Myocyte (in vitro differentiated cells): ENCODE results near the gene SORBS1. TPM values are rescaled to one million over a fixed set of nuclear protein-coding genes. Genes with fewer than 3 reads are reported as not detected.
"Not testable (repeated sequence)": the region's sequence is repeated elsewhere in the genome, so short reads cannot be mapped to it uniquely, and the experiment has no call there.

Experiments used
- DNase-seq: peaks from one replicate; pipeline ENCODE4 v3.0.0-alpha.2; 2012; ENCODE audit warnings: low read depth
- total RNA-seq: library from RNA; depleted of rRNA; stranded (reverse); fragments of >200 nt; gene quantifications from 2 replicates; pipeline ENCODE4 v1.2.3, GENCODE V29; 2014

The SORBS1 gene
- total RNA-seq, 1 donor from 2014 or later: 112 TPM

DNA sequence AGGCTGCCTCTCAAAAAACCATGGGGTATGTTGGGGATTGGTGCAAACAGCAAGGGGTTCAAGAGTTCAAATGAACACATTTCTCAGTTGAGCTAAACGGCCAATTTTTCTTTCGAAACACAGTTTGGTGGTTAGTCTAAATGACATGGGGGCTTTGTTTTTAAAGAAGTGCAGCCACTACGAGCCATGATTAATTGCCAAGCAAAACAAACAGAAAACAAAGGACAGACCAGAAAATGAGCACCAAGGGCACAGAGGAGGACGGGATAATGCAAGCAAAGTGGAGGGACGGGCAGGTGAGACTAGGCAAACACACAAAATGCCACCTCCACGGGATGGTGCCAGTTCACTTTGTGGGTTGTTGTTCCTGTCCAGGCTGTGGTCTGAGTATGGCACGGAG is 205.9 kb downstream of the SORBS1 start:
- no peak for DNase-seq

DNA sequence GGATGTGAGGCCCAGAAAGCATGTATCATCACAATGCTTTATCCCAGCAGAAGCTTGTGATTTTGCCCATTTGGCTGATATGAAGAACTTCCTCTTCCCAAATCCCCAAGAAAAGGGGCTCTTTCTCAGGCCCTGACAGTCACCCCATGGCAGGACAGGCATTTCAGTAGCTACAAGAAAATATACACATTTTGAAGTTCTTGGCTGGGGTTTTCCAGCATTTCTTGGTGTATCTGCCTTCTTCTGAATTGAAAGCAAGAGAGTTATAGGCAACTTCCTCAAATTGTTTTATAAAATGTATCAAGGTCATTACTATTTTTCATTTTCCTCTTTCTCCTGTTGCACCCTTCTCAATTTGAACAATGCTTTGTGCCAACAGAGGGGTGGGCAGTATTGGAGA is 207.1 kb downstream of the SORBS1 start:
- DNase-seq: no peak

DNA sequence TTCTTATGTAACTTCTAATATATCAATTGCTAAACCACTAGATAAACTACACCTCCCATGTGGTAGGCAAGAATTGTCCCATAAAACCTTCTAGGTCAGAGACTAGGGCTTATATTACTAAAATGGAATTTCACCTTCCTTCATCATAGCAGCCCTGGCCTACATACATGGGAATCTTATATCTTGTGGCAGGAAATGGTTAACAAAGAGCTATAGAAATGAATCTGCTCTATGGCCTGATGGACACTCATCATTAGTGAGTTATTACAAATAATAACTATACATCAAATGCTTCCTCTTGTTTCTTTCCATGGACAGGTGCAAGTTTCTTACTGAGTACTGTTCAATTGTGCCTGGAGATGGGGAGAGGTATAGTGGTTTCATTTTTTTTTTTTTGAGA is 208.0 kb downstream of the SORBS1 start:
- no peak for DNase-seq

DNA sequence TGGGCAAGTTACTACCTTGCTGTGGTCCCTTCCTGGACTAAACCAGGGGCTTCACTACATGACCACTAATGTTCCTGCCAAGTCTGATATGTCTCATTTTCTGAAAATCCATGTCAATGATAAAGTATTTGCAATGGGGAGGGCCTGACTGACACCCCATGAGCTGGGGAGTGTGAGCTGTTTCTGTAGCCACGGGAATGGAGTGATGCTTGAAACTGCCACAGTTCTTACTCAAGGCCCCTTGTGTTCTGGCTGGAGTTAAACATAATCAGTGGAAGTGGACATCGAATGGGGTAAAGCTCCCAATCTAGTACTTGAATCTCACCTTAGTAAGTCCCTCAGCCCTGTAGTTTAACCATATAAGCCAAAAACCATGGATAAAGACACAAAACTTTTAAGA is 208.5 kb downstream of the SORBS1 start:
- no peak for DNase-seq

DNA sequence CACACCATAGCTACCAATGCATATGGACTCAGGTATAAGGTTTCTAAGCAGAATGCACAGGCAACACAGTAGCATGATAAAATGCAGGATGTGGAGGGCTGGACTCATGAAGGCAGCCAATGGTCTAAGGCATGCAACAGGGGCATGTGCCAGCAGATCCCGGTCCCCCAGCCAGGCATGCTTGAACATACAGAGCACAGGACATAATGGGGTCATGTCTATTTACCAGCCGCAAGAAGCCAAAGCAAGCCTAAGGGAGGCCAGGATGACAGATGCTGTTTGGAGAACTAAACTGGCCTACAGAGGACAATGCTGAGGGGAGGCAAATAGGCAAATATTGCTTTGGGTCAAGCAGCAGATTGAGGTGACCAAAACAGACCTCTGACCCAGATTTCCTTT is 210.3 kb downstream of the SORBS1 start:
- DNase-seq: no peak

DNA sequence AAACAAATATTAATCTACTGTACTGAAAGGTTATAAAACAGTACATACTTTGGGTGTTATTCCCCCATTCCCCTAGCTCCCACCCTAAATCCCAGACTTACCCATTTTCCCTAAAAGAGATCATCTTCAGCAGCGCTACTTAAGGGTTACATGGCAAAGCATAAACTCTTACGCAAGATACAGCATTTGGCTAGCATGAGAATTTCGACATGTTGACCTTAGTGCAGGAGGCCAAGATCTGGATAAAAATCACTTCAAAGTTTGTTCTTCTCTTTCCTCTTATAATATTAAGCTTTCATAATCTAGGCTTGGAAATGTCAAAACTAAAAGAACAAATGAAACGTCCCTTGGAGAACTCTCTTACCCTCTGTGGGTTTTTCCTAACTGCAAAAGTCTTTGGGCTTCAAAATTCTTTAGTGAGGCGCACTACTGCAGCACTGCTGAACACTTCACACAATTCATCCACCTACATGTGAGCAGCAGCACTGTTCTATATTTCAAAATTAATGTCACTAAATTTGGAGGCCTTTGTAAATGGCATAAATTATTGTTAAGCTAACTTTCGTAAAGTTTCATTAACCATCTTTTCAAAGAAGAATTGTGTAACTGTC is 210.8 kb downstream of the SORBS1 start:
- no peak for DNase-seq

DNA sequence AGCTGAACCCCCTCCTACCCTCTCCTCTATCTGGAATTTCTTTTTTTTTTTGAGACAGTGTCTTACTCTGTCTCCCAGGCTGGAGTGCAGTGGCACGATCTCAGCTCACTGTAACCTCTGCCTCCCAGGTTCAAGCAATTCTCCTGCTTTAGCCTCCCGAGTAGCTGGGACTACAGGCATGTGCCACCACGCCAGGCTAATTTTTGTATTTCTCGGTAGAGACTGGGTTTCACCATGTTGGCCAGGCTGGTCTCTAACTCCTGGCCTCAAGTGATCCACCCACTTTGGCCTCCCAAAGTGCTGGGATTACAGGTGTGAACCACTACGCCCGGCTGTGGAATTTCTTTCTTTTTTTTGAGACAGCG is 213.8 kb downstream of the SORBS1 start:
- DNase-seq: not testable (repeated sequence)

DNA sequence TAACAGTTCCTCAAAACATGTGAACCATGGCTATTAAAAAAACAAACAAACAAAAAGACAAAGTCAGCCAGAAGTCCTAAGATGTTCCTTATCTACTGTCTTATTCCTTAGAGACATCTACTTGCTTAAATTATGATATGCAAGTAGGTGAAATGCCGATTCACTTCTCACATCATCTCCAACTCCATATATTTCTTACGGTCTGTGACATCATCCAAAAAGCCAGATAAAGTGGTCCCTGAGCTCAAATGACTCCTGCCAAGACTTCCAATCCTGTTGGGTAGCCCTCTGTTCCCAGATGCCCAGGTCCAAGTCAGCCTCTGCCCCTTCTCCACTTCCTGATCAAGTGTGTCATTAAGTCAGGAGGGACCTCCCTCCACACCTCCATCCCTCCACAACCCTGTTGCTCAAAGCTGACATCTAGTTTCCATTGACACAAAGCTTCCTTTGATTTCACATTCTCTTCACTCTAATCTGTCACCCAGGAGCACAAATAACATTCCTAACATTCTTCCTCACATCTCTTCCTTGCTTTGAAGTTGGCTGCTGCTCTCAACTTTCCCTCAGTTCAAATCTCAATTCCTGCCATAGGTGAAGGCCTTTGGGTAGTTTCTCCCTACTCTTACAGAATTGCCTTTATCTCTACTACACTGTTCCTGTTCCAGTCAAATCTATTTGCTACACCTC is 214.3 kb downstream of the SORBS1 start:
- DNase-seq: no peak

DNA sequence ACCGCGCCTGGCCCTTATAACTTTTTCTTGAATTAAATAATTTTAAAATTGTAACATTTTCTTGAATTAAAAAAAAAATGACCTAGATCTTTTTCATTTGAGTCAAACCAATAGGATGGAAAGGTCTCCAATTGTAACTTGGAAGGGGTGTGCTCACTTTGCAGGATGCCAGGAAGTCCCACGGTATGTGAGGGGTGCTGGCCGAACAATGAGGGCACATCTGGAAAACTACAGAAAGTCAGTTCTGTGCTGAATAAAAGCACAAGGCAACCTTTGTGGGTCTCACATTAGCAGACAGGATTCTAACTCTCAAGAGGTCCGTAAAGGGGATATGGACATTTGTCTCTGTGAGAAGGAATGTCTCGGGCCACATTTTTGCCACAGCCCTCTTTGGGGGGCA is 217.6 kb downstream of the SORBS1 start:
- DNase-seq: no peak

DNA sequence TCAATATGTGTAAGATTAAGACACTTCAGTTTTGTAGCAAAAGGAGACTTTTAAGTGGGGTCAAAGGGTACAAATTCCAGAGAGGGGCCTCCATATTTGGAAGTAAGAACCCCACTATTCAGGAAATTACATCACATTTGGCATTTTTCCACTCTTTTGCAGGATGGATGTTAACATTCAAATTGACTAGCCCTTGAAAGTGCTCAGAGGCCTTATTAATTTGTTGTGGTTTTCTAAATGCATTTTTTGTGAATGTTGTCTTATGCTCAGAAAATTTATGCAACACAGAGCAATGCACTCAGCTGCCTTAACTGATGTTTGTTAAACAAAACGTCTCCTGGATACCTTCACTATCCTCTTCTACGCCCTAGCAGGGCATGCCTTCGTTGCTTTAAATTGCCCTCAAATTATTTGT is 219.4 kb downstream of the SORBS1 start:
- no peak for DNase-seq

DNA sequence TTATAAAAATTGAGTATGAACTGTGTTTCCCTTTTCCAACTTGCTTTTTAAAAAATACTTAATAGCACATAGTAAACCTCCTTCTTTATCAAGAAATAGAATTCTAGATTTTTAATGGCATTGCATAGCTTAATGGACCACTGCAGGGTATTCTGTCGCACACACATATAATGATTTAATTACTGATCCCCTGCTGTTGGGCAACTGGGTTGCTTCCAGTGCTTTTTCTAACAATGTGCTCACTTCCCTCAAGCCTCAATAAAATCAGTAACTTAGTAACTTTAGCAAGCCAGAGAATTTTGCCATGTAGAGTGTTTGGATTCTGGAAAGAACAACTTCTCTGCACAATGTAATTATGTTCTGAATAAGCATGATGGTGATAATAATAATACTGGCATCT is 221.3 kb downstream of the SORBS1 start:
- no peak for DNase-seq

DNA sequence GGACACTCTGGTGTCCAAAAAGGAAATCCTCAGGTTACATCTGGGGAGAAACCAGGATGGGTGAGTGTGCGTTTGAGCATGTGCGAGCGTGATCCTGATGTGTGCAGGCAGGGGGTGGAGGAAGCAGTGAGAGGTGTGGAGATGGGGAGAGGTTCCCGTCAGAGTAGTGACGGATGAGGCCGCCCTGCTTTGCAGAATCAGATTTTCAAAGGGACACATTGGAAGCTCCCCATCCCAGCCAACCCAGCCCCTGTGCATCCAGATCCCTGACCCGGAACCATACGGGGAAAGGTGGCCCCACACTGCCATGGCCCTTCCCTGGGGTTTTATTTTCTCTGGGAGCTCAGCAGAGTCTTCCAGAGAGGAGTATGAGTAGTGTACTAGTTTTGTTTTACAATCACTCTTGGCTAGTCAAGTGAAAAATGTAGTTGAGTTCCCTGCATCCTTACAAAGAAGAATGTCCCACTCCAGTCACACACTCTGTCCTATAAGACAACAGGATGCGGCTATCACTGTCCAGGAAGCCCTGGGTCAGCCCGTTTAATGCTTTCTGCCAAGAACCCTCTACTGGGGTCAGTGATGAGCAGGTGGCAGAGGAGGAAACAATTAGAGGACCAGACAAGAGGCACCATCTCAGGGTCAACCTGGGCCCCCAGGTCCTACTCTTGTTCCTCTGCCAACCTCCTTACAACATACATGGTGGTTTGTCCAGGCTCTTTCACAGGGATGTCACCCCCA is 223.6 kb downstream of the SORBS1 start:
- DNase-seq: no peak

DNA sequence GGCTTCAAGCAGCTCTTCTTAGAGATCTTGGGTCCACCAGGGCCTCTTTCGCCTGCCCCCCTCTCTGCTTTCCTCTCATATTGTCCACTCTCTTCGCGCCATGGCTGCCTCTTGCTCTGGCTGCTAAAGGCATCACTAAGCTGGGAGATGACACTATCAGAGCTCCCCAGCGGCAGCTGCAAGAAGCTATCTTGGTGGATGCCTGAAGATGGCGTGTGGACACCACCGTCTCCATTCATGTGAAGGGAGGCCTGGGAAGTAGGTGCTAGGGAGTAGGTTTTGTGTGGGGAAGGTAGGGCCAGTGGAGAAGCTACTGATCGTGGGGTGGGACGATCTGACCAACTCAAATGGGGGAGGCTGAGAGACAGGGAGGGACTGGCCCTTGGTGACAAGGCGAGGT is 224.5 kb downstream of the SORBS1 start:
- no peak for DNase-seq

DNA sequence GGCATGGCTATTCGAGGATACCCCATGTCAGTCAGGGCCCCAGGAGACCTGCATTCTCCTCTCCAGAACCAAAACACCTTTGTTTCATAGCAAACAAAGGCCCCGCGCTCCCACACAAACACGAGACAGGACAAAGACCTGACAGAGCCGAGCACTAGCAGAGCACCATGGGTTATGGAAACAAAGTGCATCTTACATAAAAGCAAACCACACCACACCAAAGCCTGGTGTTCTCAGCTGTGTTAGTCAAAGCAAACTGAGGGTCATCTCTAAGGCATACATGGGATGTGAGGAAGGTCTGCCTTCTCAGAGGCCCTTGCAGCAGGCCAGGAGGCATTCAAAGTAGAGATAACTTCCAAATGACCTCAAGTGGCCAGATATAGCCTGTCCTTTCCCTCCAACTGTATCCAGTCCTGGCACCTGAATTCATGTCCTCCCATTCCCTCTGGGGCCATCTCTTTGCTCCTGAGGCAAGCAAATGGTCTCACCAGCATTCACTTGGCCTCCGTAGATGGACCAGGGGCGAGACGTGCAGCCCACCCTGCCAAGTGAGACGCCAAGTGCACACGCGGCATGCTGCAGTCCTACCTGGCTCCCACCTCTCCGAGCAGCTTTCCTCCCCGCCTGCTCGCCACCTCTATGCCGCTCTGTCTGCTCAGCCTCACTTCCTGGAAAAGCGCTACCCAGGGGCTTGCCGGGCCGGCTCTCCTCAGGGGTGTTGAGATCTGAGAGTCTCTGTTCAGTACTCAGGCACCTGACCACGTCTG is 225.1 kb downstream of the SORBS1 start:
- no peak for DNase-seq

DNA sequence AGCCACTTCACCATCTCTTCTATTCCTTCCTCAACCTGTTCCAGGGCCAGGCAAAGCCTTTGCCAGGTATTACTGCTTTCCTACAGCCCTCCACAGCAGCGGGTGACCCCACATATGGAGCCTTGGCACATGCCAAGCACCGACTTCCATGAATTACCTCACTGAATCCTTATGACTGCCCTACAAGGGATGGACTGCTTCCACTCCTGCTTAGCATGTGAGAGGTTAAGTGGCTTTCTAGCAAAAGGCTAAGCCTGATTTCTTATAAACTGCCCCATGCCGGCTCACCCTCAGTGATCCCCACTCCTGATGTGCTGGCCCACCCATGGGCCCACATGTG is 226.4 kb downstream of the SORBS1 start:
- DNase-seq: no peak

DNA sequence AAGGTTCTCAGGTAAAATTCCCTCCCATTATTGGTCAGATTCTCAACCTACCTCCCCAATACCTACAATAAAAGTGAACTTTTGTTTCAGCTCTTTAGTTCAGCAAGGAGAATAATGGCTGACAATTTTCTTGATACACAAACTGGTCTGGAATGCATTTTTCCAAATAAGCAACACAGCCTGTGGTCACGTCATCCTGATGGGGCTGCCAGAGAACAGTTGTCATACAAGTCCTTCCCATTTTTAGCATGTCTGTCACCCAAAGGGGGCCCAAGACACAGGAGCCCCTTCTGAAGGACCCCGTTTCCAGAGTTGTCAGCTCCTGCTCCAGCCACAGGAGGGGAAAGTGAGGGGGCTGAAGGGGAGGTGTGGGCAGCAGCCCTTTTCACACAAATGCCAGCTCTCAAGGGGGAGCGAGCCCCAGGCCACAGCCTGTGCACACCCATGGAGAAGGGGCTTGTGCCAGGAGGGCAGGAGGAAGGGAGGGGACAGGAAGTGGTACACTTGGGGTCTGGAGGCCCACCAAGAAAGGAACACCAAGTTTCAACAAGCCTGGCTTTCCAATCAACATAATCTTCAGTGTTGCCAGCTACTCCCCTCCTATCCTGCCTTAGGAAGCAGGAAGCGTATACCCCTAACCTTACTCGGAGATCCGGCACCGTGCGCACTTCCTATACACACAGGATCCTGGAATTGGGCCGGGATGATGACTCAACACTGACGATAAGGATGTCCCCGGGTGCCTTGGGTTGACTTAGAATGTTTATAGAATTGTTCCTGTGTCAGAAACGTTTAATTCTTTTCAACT is 227.0 kb downstream of the SORBS1 start:
- peak; percentile 72 for DNase-seq

DNA sequence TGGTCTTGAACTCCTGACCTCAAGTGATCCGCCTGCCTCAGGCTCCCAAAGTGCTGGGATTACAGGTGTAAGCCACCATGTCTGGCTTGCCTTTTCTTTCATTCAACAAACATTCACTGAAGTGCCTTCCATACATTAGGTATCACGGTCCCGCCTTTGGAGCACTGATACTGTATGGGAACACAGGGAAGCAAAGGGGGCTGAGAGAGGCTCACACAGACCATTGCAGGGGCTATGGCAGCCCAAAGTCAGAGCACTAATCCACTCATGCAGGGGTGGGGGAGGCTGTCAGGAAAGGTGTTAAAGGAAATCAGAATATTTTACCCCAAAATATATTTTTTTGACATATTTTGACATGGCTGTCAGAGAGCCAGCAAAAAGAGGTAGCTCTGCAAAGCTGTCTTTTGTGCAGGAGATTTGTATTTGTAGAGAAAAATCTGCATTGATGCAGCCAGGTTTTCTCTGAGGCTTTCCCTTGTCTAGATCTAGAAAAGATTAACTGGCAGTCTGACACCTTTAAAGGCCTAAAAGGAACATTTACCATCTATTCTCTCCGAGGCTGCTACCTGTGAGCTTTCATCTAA is 228.4 kb downstream of the SORBS1 start:
- DNase-seq: no peak

DNA sequence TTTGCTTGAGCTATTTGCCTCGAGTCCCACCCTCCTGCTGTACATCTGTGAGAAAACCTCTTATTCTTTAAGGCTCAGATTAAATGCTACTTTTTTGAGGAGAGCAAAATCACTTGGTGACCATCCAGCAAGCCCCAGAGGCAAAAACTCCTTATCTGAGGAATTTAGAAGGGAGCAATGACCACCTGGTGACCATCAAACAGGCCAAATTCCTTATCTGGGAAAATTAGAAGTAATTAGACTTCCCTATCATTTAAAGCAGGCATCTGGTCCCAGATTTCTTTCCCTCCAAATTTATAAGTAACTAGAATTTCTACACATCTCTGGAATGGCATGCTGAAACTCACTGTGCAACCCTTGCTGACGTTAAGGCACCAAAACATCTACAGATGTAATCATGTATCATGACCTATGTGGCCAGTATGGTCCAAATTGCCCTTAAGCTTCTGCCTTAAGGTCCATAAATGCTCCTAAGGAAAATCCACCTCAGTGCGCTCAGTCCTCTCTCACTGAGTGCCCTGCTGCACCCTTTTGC is 229.5 kb downstream of the SORBS1 start:
- DNase-seq: no peak

DNA sequence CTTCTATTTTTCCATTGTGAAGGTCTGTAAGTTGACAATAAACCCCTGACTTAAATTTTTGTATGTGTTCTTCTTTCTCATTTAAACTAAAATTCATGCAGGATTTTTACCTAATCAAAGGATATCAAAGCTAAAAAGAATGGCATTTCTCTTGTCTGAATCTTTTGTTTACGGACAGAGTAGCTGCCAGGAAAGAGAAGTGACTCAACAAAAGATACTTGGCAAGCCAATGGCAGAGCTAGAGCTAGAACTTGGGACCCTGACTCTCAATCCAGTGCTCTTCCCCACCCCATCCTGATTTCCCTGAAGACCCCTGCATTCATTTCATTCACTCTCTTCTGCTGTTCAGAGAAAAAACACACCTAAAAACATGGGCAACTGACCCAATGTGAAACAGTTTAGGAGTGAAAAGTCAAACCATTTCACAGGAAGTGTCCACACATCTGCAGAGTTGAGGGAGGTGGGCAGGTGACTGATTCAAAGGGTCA is 230.2 kb downstream of the SORBS1 start:
- no peak for DNase-seq

DNA sequence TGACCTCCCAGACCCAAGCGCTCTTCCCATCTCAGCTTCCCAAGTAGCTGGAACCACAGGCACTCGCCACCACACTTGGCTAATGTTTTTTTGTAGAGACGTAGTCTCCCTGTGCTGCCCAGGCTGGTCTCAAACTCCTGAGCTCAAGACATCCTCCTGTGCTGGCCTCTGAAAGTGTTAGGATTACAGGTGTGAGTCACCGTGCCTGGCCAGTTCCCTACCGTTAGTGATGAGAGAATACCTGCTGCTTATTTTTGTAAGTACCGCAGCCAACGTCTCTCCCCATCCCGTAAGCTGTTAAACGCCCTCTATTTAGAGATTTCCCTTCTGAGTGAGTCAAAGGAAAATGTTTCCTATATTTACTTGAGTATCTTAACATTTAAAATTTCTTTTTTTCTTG is 231.9 kb downstream of the SORBS1 start:
- no peak for DNase-seq
